CD14-positive monocyte (primary cell): Measurements from ENCODE around the gene CDK15. TPM values are rescaled to one million over a fixed set of nuclear protein-coding genes. Genes with fewer than 3 reads are reported as not detected.

Experiments used
- DNase-seq, 3 donors: peaks; one replicate each; pipeline ENCODE4 v3.0.0-alpha.2; 2011 to 2022
- H2AFZ ChIP-seq: 2 replicates; pipeline ENCODE4 v1.6.0; 2012; ENCODE audit warnings: mild to moderate bottlenecking, low read depth, low read length, inconsistent platforms; ENCODE audit not compliant: insufficient read depth, poor library complexity, severe bottlenecking
- H3K27ac ChIP-seq, 2 donors: 1 replicate in 1 of 2; 2 replicates in 1 of 2; pipeline ENCODE4 v1.5.1; 2012 to 2013; ENCODE audit warnings: low read length in 2 of 2, control low read depth in 1 of 2, inconsistent platforms in 1 of 2, low read depth in 1 of 2, mild to moderate bottlenecking in 1 of 2
- H3K27me3 ChIP-seq, 2 donors: one replicate each; pipeline versions ENCODE4 v1.6.0 to v1.6.1; 2011 to 2013; ENCODE audit warnings: low read length in 2 of 2; ENCODE audit not compliant: control insufficient read depth in 2 of 2, insufficient read depth in 2 of 2
- H3K36me3 ChIP-seq, 2 donors: replicated peaks in 1 of 2; 1 replicate in 1 of 2; 2 replicates in 1 of 2; pipeline versions ENCODE4 v1.5.1 to v1.6.1; 2012 to 2013; ENCODE audit warnings: low read length in 2 of 2, control low read depth in 1 of 2, inconsistent platforms in 1 of 2, mild to moderate bottlenecking in 1 of 2; ENCODE audit not compliant: insufficient read depth in 2 of 2, control insufficient read depth in 1 of 2
- H3K4me1 ChIP-seq, 2 donors: 1 replicate in 1 of 2; 2 replicates in 1 of 2; pipeline versions ENCODE4 v1.5.1 to v1.6.1; 2012 to 2013; ENCODE audit warnings: low read length in 2 of 2, control low read depth in 1 of 2, inconsistent platforms in 1 of 2, mild to moderate bottlenecking in 1 of 2, moderate library complexity in 1 of 2; ENCODE audit not compliant: insufficient read depth in 2 of 2, control insufficient read depth in 1 of 2
- H3K4me2 ChIP-seq: replicated peaks from 2 replicates; pipeline ENCODE3; 2012; ENCODE audit warnings: low read length, moderate library complexity, mild to moderate bottlenecking; ENCODE audit not compliant: poor library complexity, severe bottlenecking; ENCODE audit errors: extremely low read depth
- H3K4me3 ChIP-seq, 3 experiments: fragments of 200-600 bp in 1 of 3; sonication (generic) in 1 of 3; replicated peaks in 1 of 3; 1 replicate in 2 of 3; 2 replicates in 1 of 3; pipeline ENCODE4 v1.5.1; 2011 to 2013; ENCODE audit warnings: low read length in 3 of 3, mild to moderate bottlenecking in 3 of 3, control low read depth in 2 of 3, low read depth in 2 of 3, inconsistent platforms in 1 of 3, moderate library complexity in 1 of 3
- H3K79me2 ChIP-seq: 2 replicates; pipeline ENCODE4 v1.6.0; 2012; ENCODE audit warnings: mild to moderate bottlenecking, control low read depth, inconsistent platforms, low read length, moderate library complexity; ENCODE audit not compliant: insufficient read depth
- H3K9ac ChIP-seq: 2 replicates; pipeline ENCODE4 v1.6.0; 2017; ENCODE audit warnings: low read length, mild to moderate bottlenecking; ENCODE audit not compliant: insufficient read depth, poor library complexity, severe bottlenecking
- H3K9me3 ChIP-seq, 2 donors: replicated peaks in 1 of 2; 1 replicate in 1 of 2; 2 replicates in 1 of 2; pipeline versions ENCODE4 v1.5.1 to v1.6.1; 2012 to 2013; ENCODE audit warnings: low read length in 2 of 2, control low read depth in 1 of 2; ENCODE audit not compliant: control insufficient read depth in 1 of 2, insufficient read depth in 1 of 2
- H4K20me1 ChIP-seq: 2 replicates; pipeline ENCODE4 v1.6.0; 2012; ENCODE audit warnings: mild to moderate bottlenecking, low read length, control low read depth, moderate library complexity; ENCODE audit not compliant: insufficient read depth
- H3K27ac Mint-ChIP-seq, 7 donors: one replicate each; pipeline ENCODE4 v1.8.0; 2020; ENCODE audit warnings: mild to moderate bottlenecking in 7 of 7, mixed read lengths in 7 of 7, moderate library complexity in 6 of 7, inconsistent platforms in 2 of 7
- H3K27me3 Mint-ChIP-seq, 3 donors: one replicate each; pipeline ENCODE4 v1.8.0; 2021 to 2022; ENCODE audit warnings: low read depth in 3 of 3, mild to moderate bottlenecking in 3 of 3, mixed read lengths in 3 of 3, moderate library complexity in 3 of 3, inconsistent platforms in 1 of 3
- H3K36me3 Mint-ChIP-seq, 2 donors: one replicate each; pipeline ENCODE4 v1.8.0; 2020; ENCODE audit warnings: mixed read lengths in 2 of 2, inconsistent platforms in 1 of 2, mild to moderate bottlenecking in 1 of 2
- H3K4me1 Mint-ChIP-seq: one replicate; pipeline ENCODE4 v1.8.0; 2020; ENCODE audit warnings: mild to moderate bottlenecking, mixed read lengths
- H3K4me3 Mint-ChIP-seq, 2 donors: one replicate each; pipeline ENCODE4 v1.8.0; 2020; ENCODE audit warnings: mild to moderate bottlenecking in 2 of 2, mixed read lengths in 2 of 2, moderate library complexity in 1 of 2
- H3K9me3 Mint-ChIP-seq, 7 donors: one replicate each; pipeline ENCODE4 v1.8.0; 2020 to 2022; ENCODE audit warnings: mixed read lengths in 7 of 7, mild to moderate bottlenecking in 6 of 7, moderate library complexity in 6 of 7, inconsistent platforms in 2 of 7
- WGBS: methylation state at CpG from one replicate; pipeline ENCODE4 v1.1.5; 2013; ENCODE audit warnings: missing lambda C conversion rate; ENCODE audit not compliant: insufficient coverage; 5-methylcytosine and 5-hydroxymethylcytosine counted together
- intact Hi-C, 2 donors: fragments of 100-400 bp; cut with micrococcal nuclease; formaldehyde crosslinking; loops; one replicate each; pipeline versions ENCODE4 v1.15.0 to v1.15.1; 2023
- polyA plus RNA-seq, 3 donors: library from polyadenylated mRNA; depleted of rRNA in 1 of 3; unstranded in 2 of 3; stranded (reverse) in 1 of 3; fragments of 300-500 nt in 2 of 3; fragments of >200 nt in 1 of 3; fragmentation: Illumina TruSeq in 2 of 3; gene quantifications; 1 replicate in 2 of 3; 2 replicates in 1 of 3; pipeline ENCODE4 v1.2.3, GENCODE V29; 2012 to 2021
- TF ChIP-seq, protein P1 (sequence below): fragments of 200-600 bp; IDR thresholded peaks from one replicate; pipeline ENCODE4 v1.8.0; 2022; ENCODE audit warnings: antibody characterized with exemption, mild to moderate bottlenecking

CDK15 gene
- polyA plus RNA-seq, 3 donors: not detected

DNA sequence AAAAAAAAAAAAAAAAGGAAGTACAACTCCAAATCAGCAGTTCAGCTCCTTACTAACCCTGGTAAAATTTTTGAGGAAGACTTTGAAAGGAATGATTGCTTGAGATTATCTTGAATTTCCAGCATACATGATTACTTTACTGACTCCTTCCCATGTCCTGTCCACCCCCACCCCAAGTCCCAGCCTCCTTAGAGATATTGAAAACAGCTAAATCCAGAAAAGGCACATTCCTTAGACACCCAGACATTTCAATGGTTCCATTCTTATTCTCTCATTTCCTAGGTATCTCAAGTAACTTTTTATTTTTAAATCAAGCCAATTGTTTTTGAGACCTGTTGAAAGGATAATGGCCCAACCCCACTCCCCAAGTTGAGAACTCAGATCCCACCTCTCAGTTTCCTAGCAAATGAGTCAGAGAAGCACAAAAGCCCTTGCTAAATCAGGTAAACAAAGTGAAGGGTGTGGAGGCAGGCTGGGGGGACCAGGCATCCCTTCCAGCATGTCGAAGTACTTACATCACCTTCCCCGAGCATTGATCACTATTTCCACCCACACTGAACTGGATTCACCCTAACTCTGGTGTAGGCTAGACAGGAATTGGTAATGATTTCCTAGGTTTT is 131.9 kb downstream of the CDK15 start:
- H3K27ac ChIP-seq: no peak overlapping the region
- peaks cover 0 to 3% of the 10 kb centered on the region in 2 donors for H3K9me3 ChIP-seq
- H3K27me3 Mint-ChIP-seq: peaks cover 2 to 4% (median 3%) of the 10 kb centered on the region in 3 donors
- H3K36me3 Mint-ChIP-seq: no peaks in the 10 kb centered on the region
- H3K27me3 ChIP-seq: no peaks in the 10 kb centered on the region
- no peak overlapping the region for H3K27ac Mint-ChIP-seq
- H3K9ac ChIP-seq: no peak overlapping the region
- no peaks in the 10 kb centered on the region for H3K4me1 Mint-ChIP-seq
- H3K79me2 ChIP-seq: no peaks in the 10 kb centered on the region
- no CpG with 5 or more reads among the region's 2 CpGs for WGBS
- TF ChIP-seq, protein P1, sequence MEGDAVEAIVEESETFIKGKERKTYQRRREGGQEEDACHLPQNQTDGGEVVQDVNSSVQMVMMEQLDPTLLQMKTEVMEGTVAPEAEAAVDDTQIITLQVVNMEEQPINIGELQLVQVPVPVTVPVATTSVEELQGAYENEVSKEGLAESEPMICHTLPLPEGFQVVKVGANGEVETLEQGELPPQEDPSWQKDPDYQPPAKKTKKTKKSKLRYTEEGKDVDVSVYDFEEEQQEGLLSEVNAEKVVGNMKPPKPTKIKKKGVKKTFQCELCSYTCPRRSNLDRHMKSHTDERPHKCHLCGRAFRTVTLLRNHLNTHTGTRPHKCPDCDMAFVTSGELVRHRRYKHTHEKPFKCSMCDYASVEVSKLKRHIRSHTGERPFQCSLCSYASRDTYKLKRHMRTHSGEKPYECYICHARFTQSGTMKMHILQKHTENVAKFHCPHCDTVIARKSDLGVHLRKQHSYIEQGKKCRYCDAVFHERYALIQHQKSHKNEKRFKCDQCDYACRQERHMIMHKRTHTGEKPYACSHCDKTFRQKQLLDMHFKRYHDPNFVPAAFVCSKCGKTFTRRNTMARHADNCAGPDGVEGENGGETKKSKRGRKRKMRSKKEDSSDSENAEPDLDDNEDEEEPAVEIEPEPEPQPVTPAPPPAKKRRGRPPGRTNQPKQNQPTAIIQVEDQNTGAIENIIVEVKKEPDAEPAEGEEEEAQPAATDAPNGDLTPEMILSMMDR: no peak
- intact Hi-C loops: no loop called here
- H3K4me1 ChIP-seq: no peaks in the 10 kb centered on the region
- no peak overlapping the region for H3K4me3 Mint-ChIP-seq
- no peak overlapping the region for H3K4me2 ChIP-seq
- H2AFZ ChIP-seq: no peak overlapping the region
- no peak for DNase-seq
- H4K20me1 ChIP-seq: no peaks in the 10 kb centered on the region
- H3K4me3 ChIP-seq: no peak overlapping the region
- H3K36me3 ChIP-seq: no peaks in the 10 kb centered on the region
- H3K9me3 Mint-ChIP-seq: peaks cover 0 to 10% (median 3%) of the 10 kb centered on the region in 7 donors

DNA sequence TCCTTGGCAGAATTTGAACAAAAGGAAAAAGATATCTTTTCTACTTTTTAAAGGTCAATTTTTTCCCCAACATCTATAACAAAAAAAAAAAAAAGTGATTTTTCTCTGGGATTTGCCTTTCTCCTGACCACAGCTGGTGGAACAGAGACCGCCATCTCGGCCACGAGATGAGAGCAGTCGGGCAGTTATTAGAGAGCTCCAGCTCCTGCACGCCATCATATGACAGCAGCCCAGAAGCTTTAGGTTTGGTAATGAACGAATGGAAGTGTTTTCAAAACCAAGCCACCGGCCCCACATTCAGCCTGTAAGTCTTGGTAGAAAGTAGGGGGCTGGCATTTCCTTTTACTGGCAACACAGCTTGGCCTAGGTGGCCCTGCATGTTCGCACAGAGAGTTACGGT is 132.4 kb downstream of the CDK15 start:
- Mint-ChIP-seq H3K9me3 (peaks cover 0 to 10% (median 2%) of the 10 kb centered on the region in 7 donors), H3K27me3 (peaks cover 2 to 4% (median 3%) of the 10 kb centered on the region in 3 donors), H3K4me3 (no peak overlapping the region), H3K4me1 (no peaks in the 10 kb centered on the region), H3K27ac (no peak overlapping the region), H3K36me3 (no peaks in the 10 kb centered on the region)
- TF ChIP-seq, protein P1: no peak
- WGBS: 100% methylated on average over 7 of the region's 9 CpGs
- DNase-seq: no peak
- Histone ChIP-seq H3K4me3 (no peak overlapping the region), H3K4me1 (no peaks in the 10 kb centered on the region), H3K9ac (no peak overlapping the region), H2AFZ (no peak overlapping the region), H4K20me1 (no peaks in the 10 kb centered on the region), H3K4me2 (no peak overlapping the region), H3K36me3 (no peaks in the 10 kb centered on the region), H3K27ac (no peak overlapping the region), H3K79me2 (no peaks in the 10 kb centered on the region), H3K27me3 (no peaks in the 10 kb centered on the region), H3K9me3 (peaks cover 0 to 3% of the 10 kb centered on the region in 2 donors)
- intact Hi-C loops: no loop called here
